GM19351 (cell line): ENCODE data around the gene FAM135A.
"Not testable (repeated sequence)": the region's sequence is repeated elsewhere in the genome, so short reads cannot be mapped to it uniquely, and the experiment has no call there.

Source experiments
- ATAC-seq: cut with Tn5 transposase; IDR thresholded peaks from one replicate; pipeline ENCODE4 v1.9.1; 2021; ENCODE audit warnings: mild to moderate bottlenecking, moderate library complexity; ENCODE audit not compliant: unreplicated experiment

FAM135A gene

GRCh38 chr6:70537266-70537665 is 124.0 kb downstream of the FAM135A start:
- no peak for ATAC-seq

GRCh38 chr6:70538376-70538775 is 125.1 kb downstream of the FAM135A start:
- ATAC-seq, result peak; percentile 90

DNA sequence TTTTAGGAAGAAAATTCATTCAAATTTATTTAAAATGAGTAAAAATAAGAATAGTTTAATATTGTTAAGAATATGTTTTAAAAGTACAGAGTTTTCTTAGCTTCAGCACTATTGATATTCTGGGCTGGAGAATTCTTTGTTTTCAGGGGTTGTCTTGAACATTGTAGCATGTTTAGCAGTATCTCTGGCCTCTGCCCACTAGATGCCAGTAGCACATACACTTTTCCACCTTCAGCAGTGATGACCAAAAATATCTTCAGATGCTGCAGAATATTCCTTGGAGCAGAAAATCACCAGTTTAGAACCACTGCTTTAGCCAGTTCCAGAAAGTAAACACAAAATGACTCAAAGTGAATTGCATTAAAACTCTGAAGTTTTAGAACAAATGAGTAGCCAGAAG is 134.0 kb downstream of the FAM135A start:
- ATAC-seq, result no peak

GRCh38 chr6:70547905-70548304 is 134.6 kb downstream of the FAM135A start:
- no peak for ATAC-seq

GRCh38 chr6:70549327-70549726 is 136.0 kb downstream of the FAM135A start:
- no peak for ATAC-seq

GRCh38 chr6:70551566-70551965 is 138.3 kb downstream of the FAM135A start:
- ATAC-seq, result no peak

GRCh38 chr6:70552286-70552940 is 139.1 kb downstream of the FAM135A start:
- not testable (repeated sequence) for ATAC-seq

GRCh38 chr6:70552974-70553373 is 139.7 kb downstream of the FAM135A start:
- no peak for ATAC-seq

GRCh38 chr6:70557998-70558397 is 144.7 kb downstream of the FAM135A start:
- ATAC-seq, result no peak

DNA sequence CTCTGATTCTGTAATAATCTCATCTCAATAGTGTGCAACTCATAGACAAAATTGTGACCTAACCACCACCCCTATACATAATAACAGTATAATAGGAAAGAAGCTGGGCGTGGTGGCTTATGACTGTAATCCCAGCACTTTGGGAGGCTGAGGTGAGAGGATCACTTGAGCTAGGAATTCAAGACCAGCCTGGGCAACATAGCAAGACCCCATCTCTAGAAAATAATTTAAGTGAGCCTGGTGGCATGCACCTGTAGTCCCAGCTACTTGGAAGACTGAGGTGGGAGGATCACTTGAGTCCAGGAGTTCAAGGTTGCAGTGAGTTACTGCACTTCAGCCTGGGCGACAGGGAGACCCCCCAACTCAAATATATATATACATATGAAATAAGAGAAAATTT is 149.1 kb downstream of the FAM135A start:
- not testable (repeated sequence) for ATAC-seq

DNA sequence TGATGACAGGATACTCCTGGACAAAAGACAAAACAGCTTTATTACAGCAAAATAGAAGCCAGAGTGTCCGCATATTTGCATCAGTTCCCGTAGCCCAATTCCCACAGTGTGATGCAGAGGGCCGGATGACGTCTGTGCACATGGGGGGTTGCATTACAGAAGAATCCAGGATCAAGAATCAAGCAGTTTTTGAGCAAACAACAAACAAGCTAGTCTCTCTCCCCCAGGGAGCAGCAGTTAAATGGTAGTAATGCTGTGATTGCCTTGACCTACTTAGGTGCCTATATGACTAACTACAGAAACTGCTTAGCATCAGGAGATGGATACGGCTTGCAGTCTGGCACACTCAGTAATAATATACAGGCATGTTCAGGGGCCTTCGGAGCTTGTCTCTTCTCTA is 150.2 kb downstream of the FAM135A start:
- ATAC-seq, result no peak

DNA sequence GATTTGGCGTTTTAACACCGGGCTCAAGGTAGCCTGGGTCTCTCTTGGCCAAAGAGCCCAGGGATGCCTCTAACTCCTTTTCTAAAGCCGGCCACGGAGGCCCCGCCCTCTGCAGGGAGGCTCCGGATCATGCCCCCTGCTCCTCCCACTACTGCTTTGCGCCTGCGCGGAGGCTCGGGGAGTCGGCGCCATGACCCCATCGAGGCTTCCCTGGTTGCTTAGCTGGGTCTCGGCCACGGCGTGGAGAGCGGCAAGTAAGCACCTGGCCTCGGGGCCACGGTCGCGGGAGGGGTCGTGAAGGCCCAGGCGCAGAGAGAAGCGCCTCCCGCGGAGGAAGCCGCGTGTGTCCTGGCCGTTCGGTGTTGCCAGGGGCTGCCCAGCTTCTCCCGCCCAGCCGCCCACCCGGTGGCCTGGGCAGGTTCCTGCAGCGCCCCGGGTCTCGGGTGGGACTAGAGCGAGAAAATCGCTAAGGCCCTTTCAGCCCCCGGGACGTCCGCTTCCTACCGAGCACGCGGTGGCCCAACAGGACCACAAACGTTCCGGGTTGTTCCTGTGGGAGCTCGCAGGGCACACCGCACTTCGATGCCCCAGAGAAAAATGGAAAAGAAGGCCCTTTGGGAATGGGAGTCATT is 153.6 kb downstream of the FAM135A start, which contains the start of gene SDHAF4:
Gene SDHAF4, plus strand, starts transcription at position 180 of the 632 bp plus-strand sequence. Its CDS starts 11 bp downstream, at position 191.
- ATAC-seq, result peak; percentile 99

GRCh38 chr6:70574643-70575042 is 161.3 kb downstream of the FAM135A start:
- ATAC-seq, result no peak

- no peak for ATAC-seq
Measured at GRCh38 chr6:70575899-70576495, 162.7 kb downstream of the FAM135A start.

GRCh38 chr6:70586114-70586513 is 172.8 kb downstream of the FAM135A start:
- peak; percentile 92 for ATAC-seq

DNA sequence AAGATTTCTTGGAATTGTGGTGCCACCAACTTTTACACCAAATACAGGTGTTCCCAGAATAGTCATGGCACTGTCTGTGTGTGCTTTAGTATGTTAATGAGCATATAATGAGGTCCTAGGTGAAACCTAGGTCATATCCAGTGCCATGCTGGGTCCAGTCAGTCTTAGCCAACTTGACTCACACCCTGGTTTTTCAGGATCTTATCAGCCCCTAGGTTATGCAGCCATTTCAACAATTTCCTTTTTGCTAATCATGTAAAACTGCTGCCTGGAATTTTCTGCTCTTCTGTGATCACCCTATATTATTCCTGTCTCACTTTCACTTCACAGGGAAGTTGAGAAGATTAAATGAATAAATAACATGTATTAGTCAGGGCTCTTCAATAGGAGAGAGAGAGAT is 177.1 kb downstream of the FAM135A start:
- ATAC-seq, result no peak

DNA sequence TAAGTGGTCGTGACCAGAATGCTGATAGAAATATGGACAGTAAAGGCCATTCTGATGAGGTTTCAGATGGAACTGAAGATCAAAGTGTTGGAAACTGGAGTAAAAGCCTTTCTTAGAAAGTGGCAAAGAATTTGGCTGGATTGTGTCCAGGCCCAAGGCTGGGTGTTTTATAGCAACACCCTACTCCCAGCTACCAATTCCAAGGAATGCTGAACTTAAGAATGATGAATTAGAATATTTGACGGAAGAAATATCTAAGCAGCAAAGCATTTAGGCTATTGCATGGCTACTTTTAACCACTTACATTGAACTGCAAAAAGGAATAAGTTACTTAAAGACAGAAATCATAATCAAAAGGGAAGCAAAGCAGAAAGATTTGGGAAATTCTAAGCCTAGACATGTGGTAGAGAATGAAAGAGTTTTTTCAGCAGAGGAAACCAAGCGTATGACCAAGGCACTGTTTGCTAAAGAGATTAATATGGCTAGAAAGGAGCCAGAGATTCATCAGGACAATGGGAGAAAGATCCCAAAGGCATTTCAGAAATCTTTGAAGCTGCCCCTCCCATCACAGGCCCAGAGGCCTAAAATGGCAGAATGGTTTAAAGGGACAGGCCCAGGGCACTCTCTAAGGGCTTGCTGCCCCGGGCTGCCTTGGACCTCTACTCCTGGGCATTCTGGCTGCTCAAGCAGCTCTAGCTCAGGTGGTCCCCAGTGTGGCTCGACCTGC is 179.2 kb downstream of the FAM135A start:
- ATAC-seq, result no peak

DNA sequence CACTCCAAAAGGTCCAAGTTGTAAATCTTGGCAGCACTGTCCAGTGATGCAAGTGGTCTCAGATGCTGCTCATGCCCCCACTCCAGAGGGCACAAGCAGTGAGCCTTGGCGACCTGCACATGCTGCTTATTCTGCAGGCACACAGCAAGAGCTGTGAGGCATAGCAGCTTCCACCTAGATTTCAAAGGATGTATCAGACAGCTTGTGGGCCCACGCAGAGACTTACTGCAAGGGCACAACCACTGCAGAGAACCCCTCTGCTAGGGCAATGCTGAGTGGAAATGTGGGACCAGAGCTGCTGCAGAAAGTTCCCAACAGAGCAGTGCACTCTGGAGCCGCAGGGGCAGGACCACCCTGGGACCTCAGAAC is 179.8 kb downstream of the FAM135A start:
- ATAC-seq, result no peak

- no peak for ATAC-seq
Measured at GRCh38 chr6:70599187-70599586, 185.9 kb downstream of the FAM135A start.

- ATAC-seq, result no peak
Measured at GRCh38 chr6:70601014-70601413, 187.7 kb downstream of the FAM135A start.

DNA sequence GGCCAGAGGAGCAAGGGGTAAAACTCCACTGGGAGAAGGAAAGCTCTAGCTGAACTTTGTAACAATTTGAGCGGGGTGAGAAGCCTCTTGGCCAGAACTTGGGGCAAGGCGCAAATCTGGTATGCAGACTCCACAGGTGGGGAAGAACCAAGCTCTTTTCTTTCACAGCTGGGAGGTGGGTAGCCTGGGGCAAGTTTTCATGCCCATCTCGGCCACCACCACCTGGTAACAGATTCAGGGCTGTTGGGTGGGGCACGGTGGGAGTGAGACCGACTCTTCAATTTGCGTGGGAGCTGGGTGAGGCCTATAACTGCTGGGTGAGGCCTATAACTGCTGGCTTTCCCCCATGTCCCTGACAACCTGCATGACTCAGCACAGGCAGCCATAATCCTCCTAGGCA is 190.9 kb downstream of the FAM135A start:
- ATAC-seq, result no peak

GRCh38 chr6:70607371-70607770 is 194.1 kb downstream of the FAM135A start:
- not testable (repeated sequence) for ATAC-seq
